ENCODE measurements around the gene CHIT1.

- TF ChIP-seq CTCF (conservative IDR thresholded peaks at IDR 0.05; ENCODE audit: low read length), result no peak
- TF ChIP-seq EZH2phosphoT487 (IDR thresholded peaks at IDR 0.05; ENCODE audit: borderline replicate concordance, low read depth, low read length), result no peak
Observed at GRCh38 chr1:203267912-203268311, 38.4 kb upstream of the CHIT1 start.

All from OCI-LY7 (cell line).